Keratinocyte (primary cell): ENCODE data around the gene PHOX2A. TPM values are rescaled to one million over a fixed set of nuclear protein-coding genes. Genes with fewer than 3 reads are reported as not detected.

Source experiments
- DNase-seq: peaks from one replicate; pipeline ENCODE4 v3.0.0-alpha.2; 2011; ENCODE audit warnings: low read depth, missing footprints, low spot score
- FAIRE-seq: peaks from 2 replicates; lab custom pipeline; 2011; peaks lifted over from hg19 to GRCh38; lab: Jason Lieb, UNC
- H2AFZ ChIP-seq: 2 replicates; pipeline ENCODE4 v1.6.0; 2012; ENCODE audit warnings: low read length, control low read depth, inconsistent platforms; ENCODE audit not compliant: control insufficient read depth
- H3K27ac ChIP-seq: 2 replicates; pipeline ENCODE4 v1.5.1; 2011; ENCODE audit warnings: low read length; ENCODE audit not compliant: control insufficient read depth, insufficient read depth
- H3K27me3 ChIP-seq: 3 replicates; pipeline ENCODE4 v1.6.0; 2011; ENCODE audit warnings: low read length; ENCODE audit not compliant: control insufficient read depth, insufficient read depth; ENCODE audit errors: extremely low read depth
- H3K36me3 ChIP-seq, 2 experiments: 2 replicates in 1 of 2; 3 replicates in 1 of 2; pipeline ENCODE4 v1.5.1; 2011; ENCODE audit warnings: low read length in 2 of 2, mild to moderate bottlenecking in 1 of 2; ENCODE audit not compliant: control insufficient read depth in 2 of 2, insufficient read depth in 2 of 2; ENCODE audit errors: extremely low read depth in 1 of 2
- H3K4me1 ChIP-seq: 3 replicates; pipeline ENCODE4 v1.5.1; 2011; ENCODE audit warnings: low read length; ENCODE audit not compliant: control insufficient read depth, insufficient read depth; ENCODE audit errors: extremely low read depth
- H3K4me2 ChIP-seq: 3 replicates; pipeline ENCODE4 v1.6.0; 2011; ENCODE audit warnings: low read depth, low read length; ENCODE audit not compliant: control insufficient read depth, insufficient read depth; ENCODE audit errors: extremely low read depth
- H3K4me3 ChIP-seq, 3 experiments: fragments of 200-600 bp in 1 of 3; sonication (generic) in 1 of 3; 2 replicates in 2 of 3; 3 replicates in 1 of 3; pipeline ENCODE4 v1.5.1; 2011 to 2016; ENCODE audit warnings: low read length in 3 of 3, mild to moderate bottlenecking in 3 of 3, control low read depth in 2 of 3, inconsistent platforms in 1 of 3, low read depth in 1 of 3, mixed read lengths in 1 of 3, mixed run types in 1 of 3, moderate library complexity in 1 of 3; ENCODE audit not compliant: control insufficient read depth in 2 of 3, insufficient read depth in 2 of 3; ENCODE audit errors: extremely low read depth in 1 of 3
- H3K79me2 ChIP-seq: 2 replicates; pipeline ENCODE4 v1.6.0; 2012; ENCODE audit warnings: low read length; ENCODE audit not compliant: control insufficient read depth, insufficient read depth
- H3K9ac ChIP-seq: 3 replicates; pipeline ENCODE4 v1.6.0; 2011; ENCODE audit warnings: low read length; ENCODE audit not compliant: control insufficient read depth, insufficient read depth; ENCODE audit errors: extremely low read depth
- H3K9me1 ChIP-seq: 3 replicates; pipeline ENCODE4 v1.6.0; 2011; ENCODE audit warnings: low read length; ENCODE audit not compliant: control insufficient read depth, insufficient read depth; ENCODE audit errors: extremely low read depth
- H3K9me3 ChIP-seq: 2 replicates; pipeline ENCODE4 v1.5.1; 2012; ENCODE audit warnings: low read depth, low read length; ENCODE audit not compliant: control insufficient read depth
- H4K20me1 ChIP-seq: 3 replicates; pipeline ENCODE4 v1.6.0; 2011; ENCODE audit warnings: low read length; ENCODE audit not compliant: control insufficient read depth, insufficient read depth; ENCODE audit errors: extremely low read depth
- EZH2 ChIP-seq: IDR thresholded peaks from one replicate; pipeline ENCODE4 v1.6.1; 2012; ENCODE audit warnings: inconsistent platforms, mild to moderate bottlenecking, low read length, moderate library complexity
- dilution Hi-C: fragments of 300-500 bp; cut with MboI; formaldehyde crosslinking; loops from one replicate; pipeline ENCODE4 v1.7.0; 2020; ENCODE audit warnings: low sequenced_read_pairs; ENCODE audit not compliant: extremely low pct_ligation_motif_present
- polyA plus RNA-seq, 5 experiments: library from polyadenylated mRNA; depleted of rRNA in 3 of 5; stranded (reverse) in 3 of 5; stranded (forward) in 1 of 5; unstranded in 1 of 5; fragments of >200 nt; gene quantifications; 1 replicate in 1 of 5; 2 replicates in 3 of 5; 3 replicates in 1 of 5; pipeline versions ENCODE4 v1.2.1 to v1.2.3, GENCODE V29; 2011 to 2012; ENCODE audit warnings: missing spikeins in 2 of 5, low read depth in 1 of 5, low replicate concordance in 1 of 5
- TF ChIP-seq, protein P1 (sequence below), 3 experiments: IDR thresholded peaks in 1 of 3; conservative IDR thresholded peaks in 1 of 3; optimal IDR thresholded peaks in 1 of 3; 2 replicates in 2 of 3; 3 replicates in 1 of 3; pipeline versions ENCODE3 to v1.5.1; 2011; ENCODE audit warnings: low read length in 3 of 3, mild to moderate bottlenecking in 3 of 3, moderate library complexity in 2 of 3, control low read depth in 1 of 3, inconsistent platforms in 1 of 3; ENCODE audit not compliant: insufficient read depth in 2 of 3; ENCODE audit errors: extremely low read depth in 1 of 3

Gene PHOX2A
- polyA plus RNA-seq, 1 donor (not counting 4 experiments of a cell fraction or from before 2014, with no cell fraction given) = not detected

DNA sequence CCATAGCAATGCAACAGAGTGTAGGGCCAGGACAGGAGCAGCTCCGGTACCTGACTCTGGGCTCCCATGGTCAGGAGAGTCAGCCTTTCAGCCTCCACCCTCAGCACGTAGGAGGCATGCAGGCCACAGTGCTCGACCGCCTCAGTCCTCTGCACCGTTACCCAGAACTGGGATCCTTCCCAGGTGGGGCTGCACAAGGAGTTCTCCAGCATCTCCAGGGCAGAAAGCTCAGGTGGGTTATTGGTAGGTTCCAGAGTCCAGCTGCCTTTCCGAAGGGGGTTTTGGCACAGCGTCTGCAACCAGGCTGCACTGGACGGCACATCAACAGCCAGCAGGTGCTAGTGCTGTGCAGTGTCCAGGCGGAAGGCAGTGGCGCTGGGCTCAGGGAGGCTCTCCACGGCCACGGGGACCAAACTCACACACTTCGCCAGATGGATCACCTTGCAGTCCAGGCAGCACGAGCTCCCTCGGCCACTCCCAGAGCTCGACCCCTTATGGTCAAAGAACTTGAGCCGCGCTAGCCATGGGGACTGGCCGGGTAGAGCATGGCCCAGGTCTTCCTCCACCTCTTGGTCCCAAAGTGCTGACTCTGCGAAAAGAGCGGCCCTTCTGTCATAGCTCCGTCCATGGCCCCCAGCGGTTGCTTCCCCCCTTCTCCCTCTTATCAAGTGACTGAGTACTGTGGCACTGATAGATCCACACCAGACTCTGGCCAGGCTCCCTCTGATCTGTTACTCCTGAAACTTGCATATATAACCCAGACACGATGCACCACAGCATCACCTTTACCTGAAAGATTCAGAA is 6.9 kb upstream of the PHOX2A start:
- Histone ChIP-seq H3K9ac (no peak overlapping the region), H3K9me1 (no peaks in the 10 kb centered on the region), H3K9me3 (no peaks in the 10 kb centered on the region), H3K79me2 (no peaks in the 10 kb centered on the region), H3K4me3 (no peak overlapping the region), H2AFZ (no peak overlapping the region), H4K20me1 (no peaks in the 10 kb centered on the region), H3K27ac (no peak overlapping the region), H3K36me3 (no peaks in the 10 kb centered on the region), H3K27me3 (peaks cover 30% of the 10 kb centered on the region), H3K4me1 (no peaks in the 10 kb centered on the region), H3K4me2 (no peak overlapping the region)
- no peak for DNase-seq
- dilution Hi-C loops = no loop called here
- no peak for FAIRE-seq
- no peak for TF ChIP-seq EZH2
- TF ChIP-seq, protein P1, sequence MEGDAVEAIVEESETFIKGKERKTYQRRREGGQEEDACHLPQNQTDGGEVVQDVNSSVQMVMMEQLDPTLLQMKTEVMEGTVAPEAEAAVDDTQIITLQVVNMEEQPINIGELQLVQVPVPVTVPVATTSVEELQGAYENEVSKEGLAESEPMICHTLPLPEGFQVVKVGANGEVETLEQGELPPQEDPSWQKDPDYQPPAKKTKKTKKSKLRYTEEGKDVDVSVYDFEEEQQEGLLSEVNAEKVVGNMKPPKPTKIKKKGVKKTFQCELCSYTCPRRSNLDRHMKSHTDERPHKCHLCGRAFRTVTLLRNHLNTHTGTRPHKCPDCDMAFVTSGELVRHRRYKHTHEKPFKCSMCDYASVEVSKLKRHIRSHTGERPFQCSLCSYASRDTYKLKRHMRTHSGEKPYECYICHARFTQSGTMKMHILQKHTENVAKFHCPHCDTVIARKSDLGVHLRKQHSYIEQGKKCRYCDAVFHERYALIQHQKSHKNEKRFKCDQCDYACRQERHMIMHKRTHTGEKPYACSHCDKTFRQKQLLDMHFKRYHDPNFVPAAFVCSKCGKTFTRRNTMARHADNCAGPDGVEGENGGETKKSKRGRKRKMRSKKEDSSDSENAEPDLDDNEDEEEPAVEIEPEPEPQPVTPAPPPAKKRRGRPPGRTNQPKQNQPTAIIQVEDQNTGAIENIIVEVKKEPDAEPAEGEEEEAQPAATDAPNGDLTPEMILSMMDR (optimal IDR thresholded peaks at IDR 0.05 in 1 of 3, IDR thresholded peaks at IDR 0.05 in 1 of 3, conservative IDR thresholded peaks at IDR 0.05 in 1 of 3; ENCODE audit: extremely low read depth in 1 of 3, insufficient read depth in 2 of 3, low read length in 3 of 3) = no peak

DNA sequence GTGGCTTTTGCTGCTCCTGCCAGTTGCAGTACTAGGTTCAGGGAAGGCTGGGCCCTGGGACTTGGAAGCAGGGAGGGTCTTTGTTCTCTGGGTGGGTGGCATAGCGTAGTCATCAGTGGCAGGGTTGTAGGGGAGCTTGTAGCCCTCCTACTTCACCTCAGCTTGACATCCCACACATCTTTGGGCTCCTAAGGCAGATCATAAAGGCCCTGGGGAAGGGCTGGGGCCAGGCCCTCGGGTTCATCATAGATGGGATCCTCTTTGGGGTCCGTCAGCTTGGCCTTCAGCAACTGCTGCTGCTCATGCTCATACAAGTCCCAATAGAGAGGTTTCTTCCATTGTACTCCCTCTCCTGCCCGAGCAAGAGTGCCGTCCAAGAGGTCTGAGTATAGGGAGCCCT is 6.0 kb upstream of the PHOX2A start:
- H3K9me3 ChIP-seq = no peaks in the 10 kb centered on the region
- H3K27ac ChIP-seq = no peak overlapping the region
- H3K4me3 ChIP-seq = no peak overlapping the region
- peaks cover 39% of the 10 kb centered on the region for H3K27me3 ChIP-seq
- no peaks in the 10 kb centered on the region for H3K9me1 ChIP-seq
- H2AFZ ChIP-seq = no peak overlapping the region
- H3K4me1 ChIP-seq = no peaks in the 10 kb centered on the region
- FAIRE-seq (no peak), DNase-seq (no peak)
- no peaks in the 10 kb centered on the region for H4K20me1 ChIP-seq
- H3K9ac ChIP-seq = no peak overlapping the region
- H3K36me3 ChIP-seq = no peaks in the 10 kb centered on the region
- no peak overlapping the region for H3K4me2 ChIP-seq
- no peaks in the 10 kb centered on the region for H3K79me2 ChIP-seq
- dilution Hi-C loops = no loop called here
- no peak for TF ChIP-seq EZH2
- TF ChIP-seq, protein P1 (optimal IDR thresholded peaks at IDR 0.05 in 1 of 3, IDR thresholded peaks at IDR 0.05 in 1 of 3, conservative IDR thresholded peaks at IDR 0.05 in 1 of 3; ENCODE audit: extremely low read depth in 1 of 3, insufficient read depth in 2 of 3, low read length in 3 of 3) = no peak
